Heart left ventricle (tissue), 13 donors: ENCODE data around the gene CRYBG2.

ENCODE experiments used
- CTCF ChIP-seq, 12 donors: fragments of 200-600 bp; sonication (generic) in 4 of 12; IDR thresholded peaks; one replicate each; pipeline versions ENCODE4 v1.5.0 to v1.8.0; 2018 to 2022; ENCODE audit warnings: antibody characterized with exemption in 12 of 12, mild to moderate bottlenecking in 5 of 12
- POLR2A ChIP-seq, 2 donors: fragments of 450-650 bp; IDR thresholded peaks; one replicate each; pipeline ENCODE4 v1.6.1; 2017; ENCODE audit warnings: antibody characterized with exemption in 2 of 2, mild to moderate bottlenecking in 2 of 2, moderate library complexity in 2 of 2
- donor health status: ischemic (EF 13 %, LVEDD 7.1; RV severe dilation, severe dysfunction).
- donor health status: DM: no; HTN: yes; CAD: no.
- donor health status: DM: no; HTN: no; CAD: no.
- donor health status: ischemic (EF 25% LVEDD 6.9; RV normal size, moderate dysfunction).
- donor health status: ischemic (EF 25% LVEDD 5.7; RV mildly dilated, moderate dysfunction).
- donor health status: ischemic (EF 35%, LVEDD 5.7; RV mildly dilated, moderate dysfunction).
- donor health status: nonischemic (EF 11% LVEDD 7.7; RV severe dilation, severe dysfunction).
- donor health status: DM: yes; HTN: yes; CAD: no.
- donor health status: PGD.
- donor health status: ischemic (EF 29% LVEDD 5.4; RV normal size, mild dysfunction).
- donor health status: nonischemic (EF 23%, LVEDD 6.1; RV moderate dilation, normal function).

GRCh38 chr1:26296340-26297056 lies 57.4 kb downstream of the CRYBG2 start:
- TF ChIP-seq CTCF (IDR thresholded peaks at IDR 0.05) (no peak), POLR2A (IDR thresholded peaks at IDR 0.05) (no peak)
